ENCODE results near the gene CUL2.

The CUL2 gene

GRCh38 chr10:35025916-35026315, 64.2 kb downstream of the CUL2 start:
- Mint-ChIP-seq H3K36me3 (peaks cover 23 to 36% of the 10 kb centered on the region in 2 donors), H3K4me1 (no peaks in the 10 kb centered on the region), H3K4me3 (no peak overlapping the region), H3K9me3 (no peaks in the 10 kb centered on the region), H3K27me3 (no peaks in the 10 kb centered on the region), H3K27ac (no peak overlapping the region)
- no peak for DNase-seq
- ATAC-seq (replicated peaks), result no peak

- no peak overlapping the region for H3K4me3 Mint-ChIP-seq
- H3K36me3 Mint-ChIP-seq, result peaks cover 22 to 35% of the 10 kb centered on the region in 2 donors
- no peaks in the 10 kb centered on the region for H3K4me1 Mint-ChIP-seq
- no peak for ATAC-seq (replicated peaks)
- H3K27ac Mint-ChIP-seq, result peak overlapping the region; percentile 51
- H3K9me3 Mint-ChIP-seq, result no peaks in the 10 kb centered on the region
- no peaks in the 10 kb centered on the region for H3K27me3 Mint-ChIP-seq
- no peak for DNase-seq
These were observed 69.7 kb downstream of the CUL2 start for GRCh38 chr10:35020481-35020880.

- H3K36me3 Mint-ChIP-seq, result peaks cover 20 to 31% of the 10 kb centered on the region in 2 donors
- no peak overlapping the region for H3K27ac Mint-ChIP-seq
- no peak overlapping the region for H3K4me3 Mint-ChIP-seq
- ATAC-seq (replicated peaks) (no peak), DNase-seq (no peak)
- no peaks in the 10 kb centered on the region for H3K9me3 Mint-ChIP-seq
- no peaks in the 10 kb centered on the region for H3K4me1 Mint-ChIP-seq
- H3K27me3 Mint-ChIP-seq, result no peaks in the 10 kb centered on the region
These were observed 70.8 kb downstream of the CUL2 start for GRCh38 chr10:35019041-35020024.

GRCh38 chr10:35017608-35018007, 72.5 kb downstream of the CUL2 start:
- DNase-seq, result no peak
- no peaks in the 10 kb centered on the region for H3K4me1 Mint-ChIP-seq
- no peak for ATAC-seq (replicated peaks)
- no peaks in the 10 kb centered on the region for H3K9me3 Mint-ChIP-seq
- H3K4me3 Mint-ChIP-seq, result no peak overlapping the region
- H3K27me3 Mint-ChIP-seq, result no peaks in the 10 kb centered on the region
- H3K36me3 Mint-ChIP-seq, result peaks cover 24 to 29% of the 10 kb centered on the region in 2 donors
- H3K27ac Mint-ChIP-seq, result no peak overlapping the region

GRCh38 chr10:35015843-35016408, 74.2 kb downstream of the CUL2 start:
- no peaks in the 10 kb centered on the region for H3K27me3 Mint-ChIP-seq
- DNase-seq, result no peak
- ATAC-seq (replicated peaks), result no peak
- no peaks in the 10 kb centered on the region for H3K9me3 Mint-ChIP-seq
- no peak overlapping the region for H3K27ac Mint-ChIP-seq
- H3K36me3 Mint-ChIP-seq, result peaks cover 18 to 24% of the 10 kb centered on the region in 2 donors
- H3K4me3 Mint-ChIP-seq, result no peak overlapping the region
- no peaks in the 10 kb centered on the region for H3K4me1 Mint-ChIP-seq

GRCh38 chr10:35012781-35013180, 77.4 kb downstream of the CUL2 start:
- H3K27me3 Mint-ChIP-seq, result no peaks in the 10 kb centered on the region
- H3K36me3 Mint-ChIP-seq, result peaks cover 14 to 22% of the 10 kb centered on the region in 2 donors
- H3K27ac Mint-ChIP-seq, result no peak overlapping the region
- no peak for ATAC-seq (replicated peaks)
- no peak for DNase-seq
- H3K4me3 Mint-ChIP-seq, result no peak overlapping the region
- H3K9me3 Mint-ChIP-seq, result no peaks in the 10 kb centered on the region
- no peaks in the 10 kb centered on the region for H3K4me1 Mint-ChIP-seq

- Mint-ChIP-seq H3K27ac (no peak overlapping the region), H3K36me3 (peaks cover 11 to 22% of the 10 kb centered on the region in 2 donors), H3K4me1 (no peaks in the 10 kb centered on the region), H3K4me3 (no peak overlapping the region), H3K9me3 (no peaks in the 10 kb centered on the region), H3K27me3 (no peaks in the 10 kb centered on the region)
- DNase-seq, result no peak
- no peak for ATAC-seq (replicated peaks)
These were observed 78.4 kb downstream of the CUL2 start for GRCh38 chr10:35011771-35012191.

DNA sequence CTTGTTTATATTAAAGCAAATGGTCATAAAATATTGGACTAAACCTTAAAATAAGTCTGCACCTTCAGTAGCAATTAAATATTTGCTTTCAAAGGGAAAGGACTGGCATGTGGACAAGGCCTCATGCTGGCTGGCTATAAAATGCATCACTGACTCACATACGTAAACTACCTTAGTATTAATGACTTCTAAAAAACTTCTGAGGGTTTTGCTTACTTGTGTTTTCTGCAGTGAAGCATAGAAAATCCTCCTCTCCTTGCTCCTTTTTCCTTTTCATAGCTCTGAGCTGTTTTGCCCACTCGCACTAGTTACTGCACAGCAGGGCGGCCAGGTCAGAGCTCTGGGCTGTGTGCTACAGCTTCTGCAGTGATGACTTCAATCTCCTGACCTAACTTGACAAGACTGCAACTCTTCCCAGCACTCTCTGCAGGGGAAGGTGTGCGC, 82.3 kb downstream of the CUL2 start:
- H3K27me3 Mint-ChIP-seq, result no peaks in the 10 kb centered on the region
- no peaks in the 10 kb centered on the region for H3K9me3 Mint-ChIP-seq
- no peak overlapping the region for H3K27ac Mint-ChIP-seq
- H3K4me1 Mint-ChIP-seq, result peaks cover 0 to 2% of the 10 kb centered on the region in 2 donors
- H3K4me3 Mint-ChIP-seq, result no peak overlapping the region
- DNase-seq (no peak), ATAC-seq (replicated peaks) (no peak)
- H3K36me3 Mint-ChIP-seq, result peaks cover 17 to 33% of the 10 kb centered on the region in 2 donors

- no peak for ATAC-seq (replicated peaks)
- peaks cover 0 to 2% of the 10 kb centered on the region in 2 donors for H3K4me1 Mint-ChIP-seq
- no peak for DNase-seq
- H3K36me3 Mint-ChIP-seq, result peaks cover 14 to 28% of the 10 kb centered on the region in 2 donors
- H3K27ac Mint-ChIP-seq, result no peak overlapping the region
- H3K9me3 Mint-ChIP-seq, result no peaks in the 10 kb centered on the region
- H3K27me3 Mint-ChIP-seq, result no peaks in the 10 kb centered on the region
- H3K4me3 Mint-ChIP-seq, result no peak overlapping the region
These were observed 83.3 kb downstream of the CUL2 start for GRCh38 chr10:35006836-35007235.

DNA sequence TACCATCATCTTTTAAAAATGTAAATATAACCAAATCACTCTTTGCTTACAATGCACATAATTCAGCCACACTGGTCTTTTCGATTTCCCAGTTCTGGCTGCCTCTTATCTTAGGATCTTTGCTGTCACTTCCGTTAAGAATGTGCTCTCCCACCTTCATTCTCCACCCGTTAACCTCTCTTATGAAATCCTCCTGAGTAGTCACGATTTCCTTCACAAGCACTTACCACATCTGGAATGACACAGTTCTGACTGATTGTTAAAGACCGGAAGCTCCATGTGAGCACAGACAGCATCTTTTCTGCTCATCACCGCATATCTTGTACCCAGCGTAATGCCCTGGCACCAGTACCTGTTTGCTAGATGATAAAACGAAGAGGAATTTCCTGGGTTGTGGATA, 84.3 kb downstream of the CUL2 start:
- Mint-ChIP-seq H3K27me3 (no peaks in the 10 kb centered on the region), H3K27ac (no peak overlapping the region), H3K36me3 (peaks cover 14 to 26% of the 10 kb centered on the region in 2 donors), H3K9me3 (no peaks in the 10 kb centered on the region), H3K4me3 (no peak overlapping the region), H3K4me1 (peaks cover 0 to 2% of the 10 kb centered on the region in 2 donors)
- ATAC-seq (replicated peaks) (no peak), DNase-seq (no peak)

GRCh38 chr10:35004651-35005050, 85.5 kb downstream of the CUL2 start:
- Mint-ChIP-seq H3K4me1 (peaks cover 0 to 2% of the 10 kb centered on the region in 2 donors), H3K27me3 (no peaks in the 10 kb centered on the region), H3K9me3 (no peaks in the 10 kb centered on the region), H3K36me3 (peaks cover 10 to 22% of the 10 kb centered on the region in 2 donors), H3K27ac (no peak overlapping the region), H3K4me3 (no peak overlapping the region)
- no peak for DNase-seq
- no peak for ATAC-seq (replicated peaks)

DNA sequence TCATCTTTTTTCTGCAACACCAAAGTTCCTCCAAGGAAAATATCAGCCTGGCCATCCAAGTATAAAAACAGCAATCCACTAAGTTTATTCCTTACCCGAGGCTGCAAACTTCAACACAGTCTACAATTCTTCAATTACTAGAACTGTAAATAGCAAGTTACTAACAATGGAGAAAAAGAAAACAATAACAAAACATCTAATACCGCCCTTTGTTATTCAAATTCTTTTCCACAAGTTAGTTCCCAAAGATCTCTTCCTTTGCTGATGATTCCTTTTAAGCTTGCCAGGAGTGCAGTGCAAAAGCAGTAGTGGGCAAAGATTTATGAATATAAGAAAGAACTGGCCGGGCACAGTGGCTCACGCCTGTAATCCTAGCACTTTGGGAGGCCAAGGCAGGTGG, 86.2 kb downstream of the CUL2 start:
- H3K27me3 Mint-ChIP-seq, result no peaks in the 10 kb centered on the region
- no peak for DNase-seq
- no peaks in the 10 kb centered on the region for H3K9me3 Mint-ChIP-seq
- H3K4me3 Mint-ChIP-seq, result no peak overlapping the region
- peaks cover 0 to 2% of the 10 kb centered on the region in 2 donors for H3K4me1 Mint-ChIP-seq
- peaks cover 10 to 25% of the 10 kb centered on the region in 2 donors for H3K36me3 Mint-ChIP-seq
- no peak overlapping the region for H3K27ac Mint-ChIP-seq
- ATAC-seq (replicated peaks), result no peak

DNA sequence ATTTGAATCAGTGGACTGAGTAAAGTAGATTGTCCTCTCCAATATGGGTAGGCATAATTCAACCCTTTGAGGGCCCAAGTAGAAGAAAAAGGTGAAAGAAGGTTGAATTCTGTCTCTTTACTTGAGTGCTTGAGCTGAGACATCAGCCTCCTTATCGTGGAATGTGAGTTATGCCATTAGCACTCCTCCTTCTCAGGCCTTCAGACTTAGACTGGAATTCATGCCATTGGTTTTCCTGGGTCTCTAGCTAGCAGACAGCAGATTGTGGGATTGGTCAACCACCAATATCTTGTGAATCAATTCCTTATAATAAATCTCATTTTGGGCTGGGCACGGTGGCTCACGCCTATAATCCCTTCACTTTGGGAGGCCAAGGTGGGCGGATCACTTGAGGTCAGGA, 89.2 kb downstream of the CUL2 start:
- Mint-ChIP-seq H3K27me3 (no peaks in the 10 kb centered on the region), H3K27ac (no peak overlapping the region), H3K9me3 (no peaks in the 10 kb centered on the region), H3K4me3 (no peak overlapping the region), H3K36me3 (peaks cover 7 to 25% of the 10 kb centered on the region in 2 donors), H3K4me1 (peaks cover 1 to 5% of the 10 kb centered on the region in 2 donors)
- ATAC-seq (replicated peaks) (no peak), DNase-seq (no peak)

GRCh38 chr10:34999532-34999931, 90.6 kb downstream of the CUL2 start:
- no peak overlapping the region for H3K27ac Mint-ChIP-seq

DNA sequence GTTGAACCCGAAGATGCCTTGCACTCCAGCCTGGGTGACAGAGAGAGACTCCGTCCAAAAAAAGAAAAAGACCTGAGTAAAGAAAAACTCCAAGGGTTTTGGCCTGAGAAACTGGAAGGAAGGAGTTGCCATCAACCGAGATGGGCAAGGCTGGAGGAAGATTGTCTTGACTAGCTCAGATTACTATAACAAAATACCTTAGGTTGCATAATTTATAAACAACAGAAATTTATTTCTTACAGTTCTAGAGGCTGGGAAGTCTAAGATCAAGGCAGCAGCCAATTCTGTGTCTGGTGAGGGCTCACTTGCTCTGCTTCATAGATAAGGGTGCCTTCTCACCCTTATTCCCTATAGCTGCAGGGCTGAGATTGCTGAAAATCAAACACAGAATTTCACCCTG, 91.2 kb downstream of the CUL2 start:
- H3K4me3 Mint-ChIP-seq, result no peak overlapping the region
- DNase-seq (no peak), ATAC-seq (replicated peaks) (no peak)
- H3K4me1 Mint-ChIP-seq, result peaks cover 16 to 21% of the 10 kb centered on the region in 2 donors
- H3K27ac Mint-ChIP-seq, result no peak overlapping the region
- H3K36me3 Mint-ChIP-seq, result peaks cover 0 to 16% of the 10 kb centered on the region in 2 donors
- H3K27me3 Mint-ChIP-seq, result no peaks in the 10 kb centered on the region
- no peaks in the 10 kb centered on the region for H3K9me3 Mint-ChIP-seq

More at GRCh38 chr10:34999532-34999931, 90.6 kb downstream of the CUL2 start:
- H3K27me3 Mint-ChIP-seq, result no peaks in the 10 kb centered on the region
- peaks cover 12 to 15% of the 10 kb centered on the region in 2 donors for H3K4me1 Mint-ChIP-seq
- no peak for DNase-seq
- no peak overlapping the region for H3K4me3 Mint-ChIP-seq
- no peak for ATAC-seq (replicated peaks)
- no peaks in the 10 kb centered on the region for H3K9me3 Mint-ChIP-seq
- H3K36me3 Mint-ChIP-seq, result peaks cover under 1 to 16% of the 10 kb centered on the region in 2 donors
